Stimulated activated CD4-positive, alpha-beta T cell treated with anti-CD3 and anti-CD28 coated beads, Interleukin-1b, Interleukin-23, amount 100 ng/mL, for 1 hour (primary cell): ENCODE results near the gene PSMD4.
A peak's percentile ranks its signal among the peaks of the same experiment; 100 is the strongest.

Experiments
- DNase-seq, 2 donors: peaks; one replicate each; pipeline ENCODE4 v3.0.0-alpha.2; 2020; ENCODE audit warnings: low read depth in 2 of 2

The PSMD4 gene

DNA sequence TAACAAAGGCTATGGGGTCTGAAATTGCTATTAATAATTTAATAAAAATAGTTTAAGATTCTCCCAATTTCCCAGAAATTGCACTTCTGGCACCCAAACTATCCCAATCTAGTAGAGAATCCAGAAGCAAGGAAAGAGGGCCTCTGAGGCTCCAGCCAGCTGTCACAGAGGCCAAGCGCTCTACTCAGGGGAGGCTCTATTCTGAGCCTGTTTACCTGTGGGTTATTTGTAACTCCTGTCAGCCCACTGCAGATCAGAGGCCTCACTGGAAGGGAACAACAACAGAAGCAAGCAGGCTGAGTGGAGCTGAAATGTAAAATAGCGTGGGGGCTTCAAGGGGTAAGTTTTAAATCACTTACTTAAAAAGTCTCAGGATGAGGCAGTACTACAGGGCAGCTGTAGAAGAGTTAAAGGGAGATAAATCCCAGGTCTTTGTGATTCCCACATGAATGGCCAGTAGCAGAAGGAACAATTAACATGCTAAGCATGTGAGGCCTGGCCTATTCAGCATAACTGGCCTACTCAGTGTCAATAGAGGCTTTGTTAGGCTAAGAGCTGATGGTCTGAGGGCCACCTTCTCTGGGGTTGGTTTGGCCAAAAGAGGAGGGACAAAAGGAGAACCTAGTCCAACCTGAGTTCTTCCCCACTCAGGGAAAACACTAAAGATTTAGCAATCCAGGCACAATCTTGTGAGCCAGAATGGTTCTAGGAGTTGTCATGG is 40.4 kb downstream of the PSMD4 start:
- DNase-seq, result no peak

DNA sequence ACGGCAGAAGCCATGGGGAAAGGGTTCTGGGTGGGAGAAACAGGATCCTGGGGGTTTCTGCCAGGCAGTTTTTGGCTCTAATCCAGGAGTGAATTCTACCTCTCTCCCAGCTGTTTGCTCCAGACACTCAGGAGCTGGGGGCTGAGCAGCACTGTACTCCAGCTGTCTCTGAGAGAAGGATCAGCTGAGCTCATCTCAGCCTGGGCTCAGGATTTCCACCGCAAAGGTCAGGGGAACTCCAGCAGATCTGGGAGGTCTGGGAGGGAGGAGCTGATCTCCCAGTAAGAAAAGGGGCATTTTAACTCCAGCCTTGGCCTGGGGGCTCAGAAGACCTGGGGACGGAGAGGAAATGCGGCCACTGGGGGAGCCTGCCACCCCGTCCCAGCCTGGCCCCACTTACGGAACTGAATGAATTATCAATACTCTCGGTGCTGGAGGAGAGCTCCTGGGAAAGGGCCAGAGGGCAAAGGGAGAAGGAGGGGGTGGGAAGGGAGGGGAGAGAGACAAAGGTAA is 55.3 kb downstream of the PSMD4 start:
- no peak for DNase-seq

DNA sequence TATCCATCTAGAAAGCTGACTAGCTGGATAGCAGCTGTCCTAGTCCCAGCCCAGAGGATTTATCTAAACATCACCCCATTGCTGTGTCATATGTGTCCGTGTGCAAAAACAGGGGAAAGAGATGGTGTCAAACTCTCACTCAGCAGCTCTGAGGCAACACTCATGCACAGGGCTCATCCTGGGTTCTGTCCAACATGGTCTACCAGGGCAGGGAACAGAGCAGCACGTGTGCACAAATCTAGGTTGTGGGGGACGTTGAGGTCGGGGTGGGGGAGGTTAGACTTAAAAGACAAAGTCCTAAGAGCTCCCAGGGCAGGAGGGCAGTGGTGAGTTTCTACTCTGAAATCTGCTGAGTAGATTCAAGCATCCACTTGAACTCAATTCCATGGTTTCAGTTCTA is 56.5 kb downstream of the PSMD4 start:
- no peak for DNase-seq

DNA sequence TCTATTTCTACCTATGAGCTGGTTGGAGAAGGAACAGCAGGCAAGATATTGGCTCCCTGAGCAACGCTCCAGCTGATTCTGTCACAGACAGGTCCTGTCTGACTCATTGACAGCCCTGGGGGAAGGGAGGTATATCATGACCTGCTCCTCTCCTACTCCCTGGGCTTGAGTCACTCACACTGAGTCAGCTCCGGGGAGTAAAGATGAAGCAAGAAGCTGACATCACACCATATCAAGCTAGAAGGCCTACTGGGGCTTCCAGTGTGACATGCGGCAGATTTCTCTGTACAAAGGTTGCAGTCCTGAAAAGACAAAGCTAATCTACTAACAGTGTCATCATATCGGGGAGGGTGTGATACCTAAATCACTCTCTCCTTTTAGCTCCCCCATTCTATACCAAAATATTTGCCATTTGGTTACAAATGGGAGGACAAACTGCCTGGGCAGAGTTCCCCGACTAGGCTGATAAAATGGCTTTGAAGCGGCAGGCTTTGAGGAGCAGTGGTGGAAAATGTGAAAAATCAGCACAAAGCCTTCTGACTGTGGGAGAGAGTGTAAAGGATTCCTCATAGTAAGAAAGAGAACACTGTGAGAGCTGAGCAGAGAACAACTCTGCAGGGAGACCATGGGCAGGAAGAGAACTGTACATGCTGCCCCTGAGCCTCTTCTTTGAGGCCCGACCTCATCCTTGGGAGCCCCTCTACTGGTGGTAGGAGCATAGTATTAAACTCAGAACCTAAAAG is 57.2 kb downstream of the PSMD4 start:
- peak; percentile 52 to 56 for DNase-seq

DNA sequence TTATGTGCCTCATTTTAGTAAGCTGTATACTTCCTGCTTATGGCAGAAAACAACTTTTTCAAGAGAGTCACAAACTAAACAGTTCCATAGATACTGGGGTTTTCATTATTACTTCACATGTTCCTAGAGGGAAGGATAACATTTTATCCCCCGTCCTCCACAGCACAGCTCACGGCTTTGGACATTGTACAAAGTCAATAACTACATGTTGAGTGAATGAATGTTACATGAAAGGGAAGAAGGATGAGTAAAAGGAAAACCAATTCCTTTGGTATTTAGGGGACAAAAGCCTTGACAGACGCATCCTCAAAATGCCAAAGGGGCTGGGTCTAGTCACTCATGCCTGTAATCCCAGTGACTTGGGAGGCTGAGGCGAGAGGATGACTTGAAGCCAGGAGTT is 57.9 kb downstream of the PSMD4 start:
- DNase-seq, result no peak

DNA sequence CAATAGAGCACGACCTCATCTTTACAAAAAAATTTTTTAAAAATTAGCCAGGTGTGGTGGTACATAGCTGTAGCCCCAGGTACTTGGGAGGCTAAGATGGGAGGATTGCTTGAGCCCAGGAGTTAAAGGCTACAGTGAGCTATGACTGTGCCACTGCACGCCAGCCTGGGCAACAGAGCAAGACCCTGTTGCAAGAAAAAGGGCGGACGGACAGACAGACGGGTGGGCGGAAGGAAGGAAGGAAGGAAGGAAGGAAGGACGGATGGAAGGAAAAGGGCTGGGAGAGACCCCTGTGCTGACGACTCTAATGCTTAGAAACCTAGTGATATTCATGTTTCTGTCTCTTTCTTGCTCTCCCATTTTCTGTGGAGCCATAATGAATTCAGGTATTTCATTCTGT is 58.3 kb downstream of the PSMD4 start:
- no peak for DNase-seq

GRCh38 chr1:151313501-151313900 is 59.0 kb downstream of the PSMD4 start:
- no peak for DNase-seq

DNA sequence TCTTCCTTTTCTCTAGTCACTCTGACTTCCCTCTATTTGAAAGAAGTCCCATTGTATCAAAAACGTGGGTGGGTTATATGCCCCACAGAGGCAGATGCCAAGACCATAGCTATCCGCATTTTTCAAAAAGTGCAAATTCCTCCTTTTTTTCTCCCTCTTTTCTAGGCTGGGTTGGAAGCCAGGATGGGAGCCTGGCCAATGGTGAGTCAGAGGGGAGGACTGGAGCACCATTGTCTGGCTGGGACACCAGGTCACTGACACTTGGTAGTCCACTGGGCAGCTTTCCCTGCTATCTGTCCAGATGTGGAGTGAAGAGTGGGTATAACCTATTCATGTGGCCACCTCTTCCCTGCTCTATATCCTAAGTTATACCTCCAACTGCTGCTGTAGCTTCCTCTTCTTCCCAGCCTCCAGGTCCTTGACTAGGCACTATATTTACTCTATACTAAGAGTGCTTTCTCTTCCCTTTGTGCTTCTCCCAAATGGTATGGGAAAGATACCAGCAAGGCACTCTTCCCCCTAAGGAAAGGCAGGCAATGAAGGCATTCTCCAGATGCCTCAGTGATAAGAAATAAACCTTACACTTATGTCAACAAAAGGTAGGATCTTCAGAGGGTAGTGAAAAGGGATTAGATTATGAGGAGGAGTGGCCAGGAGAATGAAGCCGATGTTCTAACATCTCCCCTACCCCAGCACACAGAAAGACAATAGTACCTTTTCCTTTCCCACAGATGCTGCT is 59.8 kb downstream of the PSMD4 start:
- no peak for DNase-seq

- DNase-seq, result no peak
These were observed 61.2 kb downstream of the PSMD4 start for GRCh38 chr1:151315565-151316235.
